Hematopoietic multipotent progenitor cell treated with erythropoietin and hydrocortisone succinate and interleukin-3 and kit ligand, for 4 days (in vitro differentiated cells): ENCODE results near the gene SLC25A43.
"Not testable (repeated sequence)": the region's sequence is repeated elsewhere in the genome, so short reads cannot be mapped to it uniquely, and the experiment has no call there.

Source experiments
- DNase-seq: peaks from one replicate; pipeline ENCODE4 v3.0.0-alpha.2; 2015

SLC25A43 gene

DNA sequence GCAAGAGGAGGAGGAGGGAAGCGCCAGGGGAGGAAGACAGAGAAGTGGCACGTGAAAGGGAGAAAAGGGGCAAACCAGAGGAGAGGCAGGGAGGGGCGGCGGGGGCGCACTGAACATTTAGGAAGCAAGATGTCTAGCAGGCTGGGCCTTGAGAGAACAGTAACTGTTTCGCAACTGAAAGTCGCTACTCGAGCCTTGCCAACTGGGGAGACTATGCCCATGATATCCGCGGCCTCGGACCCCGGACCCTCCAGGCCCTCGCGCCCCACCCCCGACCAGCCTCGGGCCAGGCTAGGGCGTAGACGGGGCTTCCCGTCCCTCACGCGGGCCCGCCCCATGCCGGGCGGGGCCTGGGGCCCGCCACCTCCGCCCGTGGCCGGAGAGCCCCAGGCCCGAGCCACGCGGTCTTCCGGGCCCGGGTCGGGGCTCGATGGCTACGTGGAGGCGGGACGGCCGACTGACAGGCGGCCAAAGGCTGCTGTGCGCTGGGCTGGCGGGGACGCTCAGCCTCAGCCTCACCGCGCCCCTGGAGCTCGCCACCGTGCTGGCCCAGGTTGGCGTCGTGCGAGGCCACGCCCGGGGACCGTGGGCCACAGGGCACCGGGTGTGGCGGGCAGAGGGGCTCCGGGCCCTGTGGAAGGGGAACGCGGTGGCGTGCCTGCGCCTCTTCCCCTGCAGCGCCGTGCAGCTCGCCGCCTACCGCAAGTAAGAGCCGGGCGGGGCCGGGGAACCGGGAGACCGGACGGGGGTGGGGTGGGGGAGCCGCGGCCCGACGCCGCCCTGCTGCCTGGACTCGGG, at the start of gene SLC25A43:
Gene SLC25A43 (plus strand): TSS at position 363 of the 798 bp plus-strand sequence. CDS start 68 bp downstream, at position 431.
- DNase-seq: peak; percentile 61

DNA sequence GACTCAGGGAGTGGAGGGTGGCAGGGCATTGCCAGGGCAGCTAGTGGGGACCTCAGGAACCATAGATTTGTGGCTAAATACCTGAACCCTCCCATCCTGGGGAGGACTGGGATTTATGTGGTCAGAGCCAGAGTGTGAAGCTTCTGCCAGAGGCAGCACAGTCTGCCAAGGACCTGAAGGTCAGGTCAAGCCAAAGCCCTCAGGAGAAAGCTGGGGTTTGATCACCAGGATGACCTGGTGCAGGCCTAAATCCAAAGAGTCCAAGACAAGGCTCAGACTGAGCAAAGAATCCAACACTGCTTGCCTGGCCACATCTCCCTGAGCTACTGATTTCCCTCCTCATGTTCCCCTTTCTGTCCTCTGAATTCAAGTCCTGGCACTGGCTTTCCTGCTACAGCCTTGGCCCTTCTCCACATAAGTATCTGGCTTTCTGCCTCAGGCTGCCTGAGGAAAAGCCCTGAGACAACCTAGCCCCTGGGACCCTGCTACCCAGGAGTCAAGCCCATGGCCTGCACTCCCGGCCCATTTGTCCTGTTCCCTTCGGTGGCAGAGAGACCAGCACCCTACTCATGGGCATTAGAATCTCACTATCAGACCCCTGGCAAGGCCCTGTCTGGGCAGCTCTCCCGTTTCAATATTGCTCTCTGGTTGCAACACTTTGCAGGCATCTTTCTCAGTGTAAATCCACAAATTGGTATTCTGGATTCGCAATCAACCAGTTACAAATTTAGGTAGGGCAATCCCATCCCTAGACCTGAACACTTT, 39.3 kb upstream of the SLC25A43 start:
- DNase-seq: no peak

DNA sequence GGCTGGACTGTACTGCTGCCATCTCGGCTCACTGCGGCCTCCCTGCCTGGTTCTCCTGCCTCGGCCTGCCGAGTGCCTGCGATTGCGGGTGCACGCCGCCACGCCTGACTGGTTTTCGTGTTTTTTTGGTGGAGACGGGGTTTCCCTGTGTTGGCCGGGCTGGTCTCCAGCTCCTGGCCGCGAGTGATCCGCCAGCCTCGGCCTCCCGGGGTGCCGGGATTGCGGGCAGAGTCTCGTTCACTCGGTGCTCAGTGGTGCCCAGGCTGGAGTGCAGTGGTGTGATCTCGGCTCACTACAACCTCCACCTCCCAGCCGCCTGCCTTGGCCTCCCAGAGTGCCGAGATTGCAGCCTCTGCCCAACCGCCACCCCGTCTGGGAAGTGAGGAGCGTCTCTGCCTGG, 37.7 kb upstream of the SLC25A43 start:
- not testable (repeated sequence) for DNase-seq

- DNase-seq: not testable (repeated sequence)
Observed at GRCh38 chrX:119362074-119362473, 37.1 kb upstream of the SLC25A43 start.

DNA sequence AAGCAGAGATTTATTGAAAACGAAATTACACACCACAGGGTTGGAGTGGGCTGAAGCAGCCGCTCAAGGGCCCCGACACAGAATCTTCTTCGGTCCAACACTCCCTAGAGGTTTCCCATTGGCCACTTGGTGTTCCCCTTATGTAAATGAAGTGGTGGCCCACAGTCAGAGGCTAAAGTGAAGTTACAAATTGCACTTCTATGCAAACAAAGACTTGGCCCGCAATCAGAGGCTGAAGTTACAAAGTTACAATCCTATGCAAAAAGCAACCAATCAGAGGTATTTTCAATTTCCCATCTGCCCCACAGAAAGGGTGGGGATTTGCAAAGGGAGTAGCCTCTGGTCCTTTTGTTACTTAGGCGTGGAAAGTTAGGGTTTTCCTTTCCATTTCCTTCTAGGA, 35.7 kb upstream of the SLC25A43 start:
- no peak for DNase-seq

DNA sequence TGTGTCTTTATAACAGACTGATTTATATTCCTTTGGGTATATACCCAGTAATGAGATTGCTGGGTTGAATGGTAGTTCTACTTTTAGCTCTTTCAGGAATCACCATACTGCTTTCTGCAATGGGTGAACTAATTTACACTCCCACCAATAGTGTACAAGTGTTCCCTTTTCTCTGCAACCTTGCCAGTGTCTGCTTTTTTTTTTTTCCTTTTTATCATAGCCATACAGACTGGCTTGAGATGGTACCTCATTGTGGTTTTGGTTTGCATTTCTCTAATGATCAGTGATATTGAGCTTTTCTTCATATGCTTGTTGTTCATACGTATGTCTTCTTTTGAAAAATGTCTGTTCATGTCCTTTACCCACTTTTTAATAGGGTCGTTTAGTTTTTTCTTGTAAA, 27.3 kb upstream of the SLC25A43 start:
- peak; percentile 71 for DNase-seq

DNA sequence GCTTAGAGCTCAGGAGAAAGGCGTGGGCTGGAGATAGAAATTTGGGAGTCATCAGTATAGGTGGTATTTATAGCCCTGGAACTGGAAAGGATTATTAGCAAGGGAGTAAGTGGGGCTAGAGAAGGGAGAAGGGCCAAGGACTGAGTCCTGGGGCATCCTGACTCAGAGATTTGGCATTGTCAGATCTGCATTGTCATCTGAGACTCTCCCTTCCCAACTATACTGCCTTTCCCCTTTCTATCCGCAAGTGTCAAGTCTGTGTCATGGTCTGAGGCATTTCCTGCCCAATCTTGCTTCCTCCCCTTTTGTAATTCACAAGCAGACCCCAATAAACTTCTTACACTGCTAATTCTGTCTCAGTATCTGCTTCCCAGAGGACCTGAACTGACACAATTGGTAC, 24.4 kb upstream of the SLC25A43 start:
- no peak for DNase-seq

DNA sequence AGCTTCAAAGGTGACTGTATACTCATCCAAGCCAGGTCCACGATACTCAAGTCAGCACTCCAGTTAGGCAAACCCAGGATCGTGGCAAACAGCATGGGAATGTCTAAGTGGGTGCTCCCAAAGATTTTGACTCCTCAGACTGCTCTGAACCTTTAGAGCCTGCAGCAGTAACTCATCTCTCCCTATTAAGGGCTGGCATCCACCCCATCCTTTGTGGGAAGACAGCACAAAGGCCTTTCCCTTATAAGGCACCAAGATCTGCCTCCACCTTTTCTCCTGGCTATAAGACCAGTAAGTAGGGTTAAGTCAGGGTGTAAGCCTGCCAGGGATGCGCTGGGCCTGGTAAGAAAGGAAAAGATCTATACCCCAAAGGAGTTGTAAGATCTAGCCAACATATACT, 23.6 kb upstream of the SLC25A43 start:
- no peak for DNase-seq

DNA sequence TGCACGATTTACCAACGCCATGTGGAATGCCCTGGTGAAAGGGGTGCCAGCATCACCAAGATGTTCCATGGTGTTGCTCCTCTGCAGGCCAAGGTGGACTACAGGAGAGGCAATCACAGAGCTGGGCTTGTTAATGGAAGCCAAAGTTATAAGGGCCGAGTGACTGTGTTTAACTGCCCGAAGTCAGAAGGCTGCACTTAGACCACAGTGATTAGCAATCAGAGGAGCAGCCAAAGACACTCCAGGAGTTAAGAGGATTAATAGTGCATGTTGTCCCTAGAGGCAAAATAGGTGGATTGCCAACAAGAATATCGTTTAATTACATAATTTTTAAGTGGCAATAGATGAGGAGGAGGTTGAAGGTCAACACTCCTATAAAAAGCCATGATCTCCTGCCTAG, 22.8 kb upstream of the SLC25A43 start:
- DNase-seq: no peak

- no peak for DNase-seq
Observed at GRCh38 chrX:119381349-119381944, 17.7 kb upstream of the SLC25A43 start.

DNA sequence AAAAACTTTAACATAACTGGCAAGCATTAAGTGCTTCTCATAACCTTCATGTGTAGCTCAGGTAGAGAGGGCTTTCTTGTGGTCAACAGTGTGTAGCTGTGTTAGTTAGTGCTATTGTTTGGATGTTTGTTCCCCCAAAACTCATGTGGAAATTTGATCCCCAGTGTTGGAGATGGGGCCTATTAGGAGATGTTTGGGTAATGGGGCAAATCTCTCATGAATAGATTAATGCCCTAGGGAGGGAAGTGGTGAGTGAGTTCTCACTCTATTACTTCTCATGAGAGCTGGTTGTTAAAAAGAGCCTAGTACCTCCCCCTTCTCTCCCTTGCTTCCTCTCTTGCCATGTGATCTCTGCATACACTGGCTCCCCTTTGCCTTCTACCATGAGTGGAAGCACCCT, 16.5 kb upstream of the SLC25A43 start:
- no peak for DNase-seq

- DNase-seq: not testable (repeated sequence)
Observed at GRCh38 chrX:119386685-119387084, 12.5 kb upstream of the SLC25A43 start.

GRCh38 chrX:119387426-119387825, 11.7 kb upstream of the SLC25A43 start:
- not testable (repeated sequence) for DNase-seq

GRCh38 chrX:119389214-119389613, 9.9 kb upstream of the SLC25A43 start:
- DNase-seq: no peak

- DNase-seq: no peak
Observed at GRCh38 chrX:119389871-119390501, 9.2 kb upstream of the SLC25A43 start.

DNA sequence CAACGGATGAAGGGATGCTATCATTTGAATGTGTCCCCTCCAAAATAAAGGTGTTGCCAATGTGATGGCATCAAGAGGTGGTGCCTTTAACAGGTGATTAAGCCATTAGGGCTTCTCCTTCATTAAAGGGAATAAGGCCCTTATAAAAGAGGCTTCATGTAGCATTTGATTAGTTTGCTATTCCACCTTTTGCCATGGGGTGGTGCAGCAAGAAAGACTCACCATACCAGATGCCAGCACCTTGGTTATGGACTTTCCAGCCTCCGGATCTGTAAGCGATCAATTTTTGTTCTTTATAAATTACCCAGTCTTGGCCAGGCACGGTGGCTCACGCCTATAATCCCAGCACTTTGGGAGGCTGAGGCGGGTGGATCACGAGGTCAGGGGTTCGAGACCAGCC, 7.9 kb upstream of the SLC25A43 start:
- DNase-seq: peak; percentile 59

- no peak for DNase-seq
Observed at GRCh38 chrX:119393144-119393543, 6.0 kb upstream of the SLC25A43 start.

DNA sequence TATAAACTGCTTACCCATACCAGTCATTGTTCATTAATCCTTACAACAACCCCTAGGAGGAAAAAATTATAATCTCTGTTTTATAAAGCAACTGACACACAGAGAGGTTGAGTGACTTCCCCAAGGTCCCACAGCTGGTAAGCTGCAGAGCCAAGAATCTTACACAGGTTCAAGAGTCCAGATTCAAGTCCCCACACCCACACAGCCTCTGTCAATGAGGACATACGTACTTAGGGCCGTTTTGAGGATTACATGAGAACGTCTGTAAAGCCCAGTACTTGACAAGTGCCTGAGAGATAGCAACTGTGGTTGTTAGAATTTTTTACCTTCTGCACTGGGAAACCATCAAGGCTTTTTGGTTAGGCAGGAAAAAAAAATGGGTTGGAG, 556 bp upstream of the SLC25A43 start:
- no peak for DNase-seq

DNA sequence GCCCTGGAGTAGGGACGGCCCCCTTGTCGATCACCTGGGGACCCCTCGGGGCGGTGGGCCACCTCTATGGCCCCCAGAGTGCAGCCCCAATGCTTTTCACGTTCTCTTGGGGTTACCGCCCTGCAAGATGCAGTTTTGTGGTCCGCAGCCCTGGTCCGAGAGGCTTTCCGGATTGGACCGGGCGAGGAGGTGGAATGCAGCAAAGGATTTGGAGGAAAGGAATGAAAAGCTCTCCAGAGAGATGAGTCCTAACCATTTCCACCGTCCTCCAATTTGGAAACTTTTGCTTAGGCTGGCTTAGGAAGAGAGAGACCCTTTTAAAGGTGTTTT, 601 bp downstream of the SLC25A43 start:
- DNase-seq: no peak

DNA sequence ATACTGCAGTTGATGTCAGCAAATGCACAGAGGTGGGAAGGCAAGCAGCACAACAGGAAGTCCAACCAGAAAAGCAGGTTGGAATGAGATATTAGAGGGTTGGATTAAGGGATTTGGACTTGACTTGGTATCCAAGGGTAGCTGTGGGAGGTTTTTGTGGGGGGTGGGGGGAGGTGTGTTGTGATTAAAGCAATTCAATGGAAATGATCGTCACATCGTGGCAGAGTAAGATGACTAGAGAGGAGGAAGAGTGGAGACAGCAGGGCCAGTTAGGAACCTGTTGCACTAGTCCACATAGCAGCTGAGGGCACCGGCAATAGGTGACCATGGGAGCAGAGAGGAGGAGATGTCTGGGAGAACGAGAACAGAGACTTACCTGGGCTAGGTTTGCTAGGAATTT, 2.4 kb downstream of the SLC25A43 start:
- no peak for DNase-seq

DNA sequence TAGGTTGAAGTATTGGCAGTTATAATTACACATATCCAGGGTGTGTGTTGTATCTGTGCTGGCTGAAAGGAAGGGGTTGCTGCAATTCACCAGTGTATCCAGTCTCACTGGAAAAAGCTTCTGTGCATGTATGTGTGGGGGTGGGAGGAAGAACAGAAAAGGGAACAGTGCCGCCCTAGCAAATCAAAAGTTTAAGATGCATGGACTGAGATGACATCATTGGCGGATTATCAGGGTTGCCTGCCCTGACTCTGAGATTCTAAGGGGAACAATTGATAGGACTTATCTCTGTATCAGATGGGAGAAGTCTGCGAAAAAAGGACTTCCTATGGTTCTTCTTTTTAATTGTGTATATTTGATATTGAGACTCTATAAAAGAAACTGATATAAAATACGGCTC, 3.5 kb downstream of the SLC25A43 start:
- DNase-seq: peak; percentile 50

GRCh38 chrX:119406776-119407175, 7.6 kb downstream of the SLC25A43 start:
- peak; percentile 53 for DNase-seq

GRCh38 chrX:119407681-119408080, 8.5 kb downstream of the SLC25A43 start:
- DNase-seq: no peak
